OCI-LY1 (cell line): ENCODE data around the gene EP300.

Experiments
- H2AFZ ChIP-seq: fragments of 200-600 bp; sonication (generic), shearing (Covaris generic); 2 replicates; pipeline ENCODE4 v1.6.0; 2014; ENCODE audit warnings: antibody characterized with exemption, mild to moderate bottlenecking, low read length
- H3F3A ChIP-seq: fragments of 200-600 bp; sonication (generic), shearing (Covaris generic); 2 replicates; pipeline ENCODE4 v1.6.0; 2014; ENCODE audit warnings: mild to moderate bottlenecking, antibody characterized with exemption, low read length, moderate library complexity; ENCODE audit not compliant: insufficient read depth
- H3K27ac ChIP-seq: fragments of 200-600 bp; sonication (generic); 2 replicates; pipeline ENCODE4 v1.5.1; 2014; ENCODE audit warnings: low read length, mixed run types, mild to moderate bottlenecking, low read depth; ENCODE audit not compliant: poor library complexity, severe bottlenecking
- H3K27me3 ChIP-seq: fragments of 200-600 bp; sonication (generic); 2 replicates; pipeline ENCODE4 v1.6.0; 2014; ENCODE audit warnings: antibody characterized with exemption, mild to moderate bottlenecking, low read length, moderate library complexity; ENCODE audit not compliant: insufficient read depth
- H3K36me3 ChIP-seq: fragments of 200-600 bp; sonication (generic); 2 replicates; pipeline ENCODE4 v1.6.1; 2014; ENCODE audit warnings: mild to moderate bottlenecking, antibody characterized with exemption, low read length, moderate library complexity, mixed read lengths; ENCODE audit not compliant: insufficient read depth
- H3K4me1 ChIP-seq: fragments of 200-600 bp; sonication (generic); 2 replicates; pipeline ENCODE4 v1.5.1; 2014; ENCODE audit warnings: mild to moderate bottlenecking, low read length, moderate library complexity; ENCODE audit not compliant: insufficient read depth, severe bottlenecking
- H3K4me2 ChIP-seq: fragments of 200-600 bp; sonication (generic), shearing (Covaris generic); 2 replicates; pipeline ENCODE4 v1.6.1; 2014; ENCODE audit warnings: low read length
- H3K4me3 ChIP-seq: fragments of 200-600 bp; sonication (generic); 2 replicates; pipeline ENCODE4 v1.5.1; 2014; ENCODE audit warnings: low read length, low read depth, mild to moderate bottlenecking, mixed read lengths; ENCODE audit not compliant: poor library complexity, severe bottlenecking
- H3K79me2 ChIP-seq: fragments of 200-600 bp; shearing (Covaris generic); 2 replicates; pipeline ENCODE4 v1.6.1; 2016; ENCODE audit warnings: mixed run types, low read length, mixed read lengths; ENCODE audit not compliant: insufficient read depth
- H3K9ac ChIP-seq: fragments of 200-600 bp; sonication (generic), shearing (Covaris generic); 2 replicates; pipeline ENCODE4 v1.6.1; 2014; ENCODE audit warnings: mild to moderate bottlenecking, low read length, mixed read lengths
- H3K9me2 ChIP-seq: fragments of 200-600 bp; sonication (generic), shearing (Covaris generic); 2 replicates; pipeline ENCODE4 v1.6.1; 2014; ENCODE audit warnings: low read depth, mild to moderate bottlenecking, low read length, mixed read lengths
- H3K9me3 ChIP-seq: fragments of 200-600 bp; shearing (Covaris generic); 2 replicates; pipeline ENCODE4 v1.6.1; 2014; ENCODE audit warnings: low read length, mixed read lengths
- H4K20me1 ChIP-seq: fragments of 200-600 bp; sonication (generic), shearing (Covaris generic); 2 replicates; pipeline ENCODE4 v1.6.0; 2016; ENCODE audit warnings: mild to moderate bottlenecking, low read length; ENCODE audit not compliant: insufficient read depth
- CTCF ChIP-seq: fragments of 200-600 bp; sonication (generic), shearing (Covaris generic); IDR thresholded peaks from 2 replicates; pipeline ENCODE4 v1.5.1; 2017; ENCODE audit warnings: mild to moderate bottlenecking, antibody characterized with exemption, low read length, moderate library complexity, mixed read lengths
- EZH2 ChIP-seq: fragments of 200-600 bp; sonication (generic), shearing (Covaris generic); IDR thresholded peaks from 2 replicates; pipeline ENCODE4 v1.8.0; 2017; ENCODE audit warnings: borderline replicate concordance, mixed run types, mild to moderate bottlenecking, antibody characterized with exemption, low read length, moderate library complexity, mixed read lengths

Gene EP300

GRCh38 chr22:41226723-41227655, 134.6 kb downstream of the EP300 start:
- Histone ChIP-seq H3F3A (no peaks in the 10 kb centered on the region), H3K27ac (no peak overlapping the region), H3K4me2 (no peak overlapping the region), H4K20me1 (no peaks in the 10 kb centered on the region), H3K4me1 (no peaks in the 10 kb centered on the region), H3K9me3 (no peaks in the 10 kb centered on the region), H3K9me2 (no peaks in the 10 kb centered on the region), H3K4me3 (no peak overlapping the region), H3K27me3 (no peaks in the 10 kb centered on the region), H3K36me3 (peaks cover 96% of the 10 kb centered on the region), H2AFZ (no peak overlapping the region), H3K9ac (no peak overlapping the region), H3K79me2 (no peaks in the 10 kb centered on the region)
- TF ChIP-seq EZH2 = no peak
- TF ChIP-seq CTCF = no peak

DNA sequence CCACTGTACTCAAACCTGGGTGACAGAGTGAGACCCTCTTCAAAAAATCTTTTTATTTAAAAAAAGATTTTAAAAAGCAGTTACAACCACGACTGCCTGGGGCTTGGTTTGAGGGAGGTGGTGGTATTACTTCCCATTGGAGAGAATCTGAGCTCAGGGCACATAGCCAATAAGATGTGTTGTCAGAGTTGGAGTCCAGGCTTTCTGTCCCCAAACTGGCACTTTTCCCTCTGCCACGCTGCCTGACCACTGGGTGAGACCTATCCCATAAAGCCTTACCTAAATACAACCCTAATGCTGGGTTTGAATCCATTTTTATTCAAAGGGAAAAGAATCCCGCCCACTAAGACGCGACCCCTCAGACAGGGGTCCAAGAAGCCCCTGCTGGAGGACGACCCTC, 136.8 kb downstream of the EP300 start:
- Histone ChIP-seq H3K9ac (no peak overlapping the region), H3K4me2 (no peak overlapping the region), H3K79me2 (no peaks in the 10 kb centered on the region), H3F3A (no peaks in the 10 kb centered on the region), H3K4me3 (no peak overlapping the region), H3K27me3 (no peaks in the 10 kb centered on the region), H3K9me2 (no peaks in the 10 kb centered on the region), H3K36me3 (peaks cover 74% of the 10 kb centered on the region), H3K4me1 (no peaks in the 10 kb centered on the region), H3K27ac (no peak overlapping the region), H3K9me3 (no peaks in the 10 kb centered on the region), H2AFZ (no peak overlapping the region), H4K20me1 (no peaks in the 10 kb centered on the region)
- TF ChIP-seq EZH2 = no peak
- no peak for TF ChIP-seq CTCF
